Mesothelial cell of epicardium (in vitro differentiated cells): ENCODE measurements around the gene OPRL1. TPM values are rescaled to one million over a fixed set of nuclear protein-coding genes. Genes with fewer than 3 reads are reported as not detected.
A peak's percentile ranks its signal among the peaks of the same experiment; 100 is the strongest.

Source experiments
- DNase-seq, 2 experiments: peaks; one replicate each; pipeline ENCODE4 v3.0.0; 2021; ENCODE audit warnings: low spot score in 2 of 2; ENCODE audit not compliant: unreplicated experiment in 2 of 2
- H3K27ac Mint-ChIP-seq: 2 replicates; pipeline ENCODE4 v1.8.0; 2021; ENCODE audit warnings: mixed read lengths
- H3K27me3 Mint-ChIP-seq: 2 replicates; pipeline ENCODE4 v1.8.0; 2021; ENCODE audit warnings: low read depth, mixed read lengths
- H3K36me3 Mint-ChIP-seq: 2 replicates; pipeline ENCODE4 v1.8.0; 2021; ENCODE audit warnings: mixed read lengths
- H3K4me1 Mint-ChIP-seq: 2 replicates; pipeline ENCODE4 v1.8.0; 2021; ENCODE audit warnings: mixed read lengths
- H3K4me3 Mint-ChIP-seq: 2 replicates; pipeline ENCODE4 v1.8.0; 2021; ENCODE audit warnings: mild to moderate bottlenecking, moderate library complexity, mixed read lengths
- H3K9me3 Mint-ChIP-seq: 2 replicates; pipeline ENCODE4 v1.8.0; 2021; ENCODE audit warnings: mixed read lengths
- total RNA-seq: library from RNA; stranded (reverse); gene quantifications from 3 replicates; pipeline ENCODE4 v1.2.1, GENCODE V29; 2021
- TF ChIP-seq, protein P1 (sequence below): fragments of 200-600 bp; sonication (generic); IDR thresholded peaks from one replicate; pipeline ENCODE4 v1.5.0; 2021; ENCODE audit warnings: antibody characterized with exemption; ENCODE audit not compliant: unreplicated experiment

OPRL1 gene
- total RNA-seq, 1 donor from 2014 or later: 2.5 TPM

GRCh38 chr20:64068386-64069208, 11.3 kb upstream of the OPRL1 start:
- H3K4me1 Mint-ChIP-seq: peaks cover 15% of the 10 kb centered on the region
- no peaks in the 10 kb centered on the region for H3K9me3 Mint-ChIP-seq
- H3K4me3 Mint-ChIP-seq: no peak overlapping the region
- no peak for DNase-seq
- H3K27ac Mint-ChIP-seq: no peak overlapping the region
- H3K27me3 Mint-ChIP-seq: no peaks in the 10 kb centered on the region
- TF ChIP-seq, protein P1, sequence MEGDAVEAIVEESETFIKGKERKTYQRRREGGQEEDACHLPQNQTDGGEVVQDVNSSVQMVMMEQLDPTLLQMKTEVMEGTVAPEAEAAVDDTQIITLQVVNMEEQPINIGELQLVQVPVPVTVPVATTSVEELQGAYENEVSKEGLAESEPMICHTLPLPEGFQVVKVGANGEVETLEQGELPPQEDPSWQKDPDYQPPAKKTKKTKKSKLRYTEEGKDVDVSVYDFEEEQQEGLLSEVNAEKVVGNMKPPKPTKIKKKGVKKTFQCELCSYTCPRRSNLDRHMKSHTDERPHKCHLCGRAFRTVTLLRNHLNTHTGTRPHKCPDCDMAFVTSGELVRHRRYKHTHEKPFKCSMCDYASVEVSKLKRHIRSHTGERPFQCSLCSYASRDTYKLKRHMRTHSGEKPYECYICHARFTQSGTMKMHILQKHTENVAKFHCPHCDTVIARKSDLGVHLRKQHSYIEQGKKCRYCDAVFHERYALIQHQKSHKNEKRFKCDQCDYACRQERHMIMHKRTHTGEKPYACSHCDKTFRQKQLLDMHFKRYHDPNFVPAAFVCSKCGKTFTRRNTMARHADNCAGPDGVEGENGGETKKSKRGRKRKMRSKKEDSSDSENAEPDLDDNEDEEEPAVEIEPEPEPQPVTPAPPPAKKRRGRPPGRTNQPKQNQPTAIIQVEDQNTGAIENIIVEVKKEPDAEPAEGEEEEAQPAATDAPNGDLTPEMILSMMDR: no peak
- no peaks in the 10 kb centered on the region for H3K36me3 Mint-ChIP-seq

- Mint-ChIP-seq H3K36me3 (no peaks in the 10 kb centered on the region), H3K27me3 (no peaks in the 10 kb centered on the region), H3K9me3 (no peaks in the 10 kb centered on the region), H3K27ac (no peak overlapping the region), H3K4me3 (no peak overlapping the region), H3K4me1 (peaks cover 10% of the 10 kb centered on the region)
- TF ChIP-seq, protein P1: no peak
- DNase-seq: no peak
These were observed 10.7 kb upstream of the OPRL1 start for GRCh38 chr20:64069209-64069613.

GRCh38 chr20:64069614-64070243, 10.2 kb upstream of the OPRL1 start:
- Mint-ChIP-seq H3K27ac (no peak overlapping the region), H3K9me3 (no peaks in the 10 kb centered on the region), H3K36me3 (no peaks in the 10 kb centered on the region), H3K4me1 (peaks cover 5% of the 10 kb centered on the region), H3K4me3 (no peak overlapping the region), H3K27me3 (no peaks in the 10 kb centered on the region)
- no peak for DNase-seq
- TF ChIP-seq, protein P1: peak; percentile 56

DNA sequence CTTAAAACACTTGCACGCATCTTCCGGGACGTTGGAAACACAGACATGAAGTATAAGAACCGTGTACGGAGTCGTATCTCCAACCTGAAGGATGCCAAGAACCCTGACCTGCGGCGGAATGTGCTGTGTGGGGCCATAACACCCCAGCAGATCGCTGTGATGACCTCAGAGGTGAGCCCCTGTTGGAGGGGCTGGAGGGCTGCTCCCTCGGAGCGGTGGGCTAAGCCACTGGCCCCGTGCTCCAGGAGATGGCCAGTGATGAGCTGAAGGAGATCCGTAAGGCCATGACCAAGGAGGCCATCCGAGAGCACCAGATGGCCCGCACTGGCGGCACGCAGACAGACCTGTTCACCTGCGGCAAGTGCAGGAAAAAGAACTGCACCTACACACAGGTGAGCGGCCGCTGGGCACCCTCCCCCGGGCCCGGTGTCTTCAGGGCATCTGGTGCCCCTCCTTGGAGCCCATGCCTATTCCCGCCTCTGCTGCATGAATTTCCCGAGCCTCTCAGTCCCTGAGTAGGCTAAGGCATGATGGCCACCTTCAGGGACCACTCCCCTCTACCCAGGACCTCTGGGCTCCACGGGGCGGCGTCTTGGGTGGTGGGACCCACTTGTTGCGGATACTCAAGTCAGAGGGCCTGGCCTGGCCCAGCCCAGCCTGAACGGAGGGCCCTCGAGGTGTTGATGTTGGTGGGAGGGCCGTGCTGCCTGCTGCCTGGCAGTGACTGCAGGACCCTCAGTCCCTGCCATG, 9.5 kb upstream of the OPRL1 start:
- no peaks in the 10 kb centered on the region for H3K36me3 Mint-ChIP-seq
- peaks cover 2% of the 10 kb centered on the region for H3K4me1 Mint-ChIP-seq
- no peak overlapping the region for H3K27ac Mint-ChIP-seq
- no peak for DNase-seq
- H3K27me3 Mint-ChIP-seq: no peaks in the 10 kb centered on the region
- no peak overlapping the region for H3K4me3 Mint-ChIP-seq
- no peaks in the 10 kb centered on the region for H3K9me3 Mint-ChIP-seq
- TF ChIP-seq, protein P1: no peak

GRCh38 chr20:64071341-64072332, 8.2 kb upstream of the OPRL1 start:
- Mint-ChIP-seq H3K27ac (no peak overlapping the region), H3K36me3 (no peaks in the 10 kb centered on the region), H3K9me3 (no peaks in the 10 kb centered on the region), H3K27me3 (no peaks in the 10 kb centered on the region), H3K4me3 (no peak overlapping the region), H3K4me1 (no peaks in the 10 kb centered on the region)
- TF ChIP-seq, protein P1: no peak
- DNase-seq: no peak
